KBM-7 (cell line): ENCODE results near the gene OGDH.

ENCODE experiments used
- DNase-seq: peaks from one replicate; pipeline ENCODE4 v3.0.0-alpha.2; 2015
- in situ Hi-C: fragments of 300-500 bp; cut with MboI; formaldehyde crosslinking; loops from 2 replicates; pipeline ENCODE4 v1.14.3; 2020; ENCODE audit warnings: low sequenced_read_pairs, low pct_unique_long_range_greater_than_20kb, mixed read lengths

Gene OGDH

GRCh38 chr7:44748948-44749731 is 142.7 kb downstream of the OGDH start:
- DNase-seq = no peak
- in situ Hi-C loops = no loop called here

- in situ Hi-C loops = no loop called here
- DNase-seq = no peak
Observed at GRCh38 chr7:44749992-44750391, 143.6 kb downstream of the OGDH start.

- DNase-seq = no peak
- in situ Hi-C loops = no loop called here
Observed at GRCh38 chr7:44750424-44750823, 144.0 kb downstream of the OGDH start.

GRCh38 chr7:44750921-44751571 is 144.6 kb downstream of the OGDH start:
- in situ Hi-C loops = no loop called here
- DNase-seq = peak; percentile 40

- DNase-seq = no peak
- in situ Hi-C loops = no loop called here
Observed at GRCh38 chr7:44752822-44753221, 146.4 kb downstream of the OGDH start.

- in situ Hi-C loops = no loop called here
- no peak for DNase-seq
Observed at GRCh38 chr7:44754802-44755697, 148.6 kb downstream of the OGDH start.

- in situ Hi-C loops = no loop called here
- no peak for DNase-seq
Observed at GRCh38 chr7:44755698-44756627, 149.5 kb downstream of the OGDH start.

GRCh38 chr7:44756904-44757303 is 150.5 kb downstream of the OGDH start:
- in situ Hi-C loops = no loop called here
- no peak for DNase-seq

GRCh38 chr7:44757311-44757710 is 150.9 kb downstream of the OGDH start:
- in situ Hi-C loops = no loop called here
- DNase-seq = no peak

- in situ Hi-C loops = no loop called here
- DNase-seq = no peak
Observed at GRCh38 chr7:44757739-44758138, 151.3 kb downstream of the OGDH start.
